Subcutaneous adipose tissue (tissue), 4 donors: ENCODE measurements around the gene ZNF646. TPM values are rescaled to one million over a fixed set of nuclear protein-coding genes. Genes with fewer than 3 reads are reported as not detected.

Experiments
- CTCF ChIP-seq: fragments of 450-650 bp; IDR thresholded peaks from one replicate; pipeline ENCODE4 v1.5.1; 2016; ENCODE audit warnings: low read depth, mild to moderate bottlenecking, control low read depth, antibody characterized with exemption, moderate library complexity
- total RNA-seq, 4 donors: library from RNA; depleted of rRNA; stranded (reverse); fragments of >200 nt; gene quantifications; one replicate each; pipeline ENCODE4 v1.1.0, GENCODE V29; 2016

Gene ZNF646
- total RNA-seq, 4 donors from 2014 or later, result 8.3 to 15.6 (median 14.9) TPM

- no peak for TF ChIP-seq CTCF
Measured at GRCh38 chr16:31033709-31034492, 40.3 kb upstream of the ZNF646 start.

- TF ChIP-seq CTCF, result no peak
Measured at GRCh38 chr16:31036691-31037090, 37.5 kb upstream of the ZNF646 start.

- TF ChIP-seq CTCF, result no peak
Measured at GRCh38 chr16:31038993-31039392, 35.2 kb upstream of the ZNF646 start.

GRCh38 chr16:31042866-31043265 is 31.4 kb upstream of the ZNF646 start:
- TF ChIP-seq CTCF, result no peak

- no peak for TF ChIP-seq CTCF
Measured at GRCh38 chr16:31043352-31043751, 30.9 kb upstream of the ZNF646 start.

GRCh38 chr16:31043898-31044481 is 30.2 kb upstream of the ZNF646 start:
- TF ChIP-seq CTCF, result no peak

- TF ChIP-seq CTCF, result no peak
Measured at GRCh38 chr16:31050280-31051030, 23.8 kb upstream of the ZNF646 start.
